GDM1 (cell line): ENCODE results near the gene SERINC1.
A peak's percentile ranks its signal among the peaks of the same experiment; 100 is the strongest.
"Not testable (repeated sequence)": the region's sequence is repeated elsewhere in the genome, so short reads cannot be mapped to it uniquely, and the experiment has no call there.

Experiments
- DNase-seq: peaks from one replicate; lab custom pipeline; 2025; lab: John Stamatoyannopoulos, UW

Gene SERINC1

DNA sequence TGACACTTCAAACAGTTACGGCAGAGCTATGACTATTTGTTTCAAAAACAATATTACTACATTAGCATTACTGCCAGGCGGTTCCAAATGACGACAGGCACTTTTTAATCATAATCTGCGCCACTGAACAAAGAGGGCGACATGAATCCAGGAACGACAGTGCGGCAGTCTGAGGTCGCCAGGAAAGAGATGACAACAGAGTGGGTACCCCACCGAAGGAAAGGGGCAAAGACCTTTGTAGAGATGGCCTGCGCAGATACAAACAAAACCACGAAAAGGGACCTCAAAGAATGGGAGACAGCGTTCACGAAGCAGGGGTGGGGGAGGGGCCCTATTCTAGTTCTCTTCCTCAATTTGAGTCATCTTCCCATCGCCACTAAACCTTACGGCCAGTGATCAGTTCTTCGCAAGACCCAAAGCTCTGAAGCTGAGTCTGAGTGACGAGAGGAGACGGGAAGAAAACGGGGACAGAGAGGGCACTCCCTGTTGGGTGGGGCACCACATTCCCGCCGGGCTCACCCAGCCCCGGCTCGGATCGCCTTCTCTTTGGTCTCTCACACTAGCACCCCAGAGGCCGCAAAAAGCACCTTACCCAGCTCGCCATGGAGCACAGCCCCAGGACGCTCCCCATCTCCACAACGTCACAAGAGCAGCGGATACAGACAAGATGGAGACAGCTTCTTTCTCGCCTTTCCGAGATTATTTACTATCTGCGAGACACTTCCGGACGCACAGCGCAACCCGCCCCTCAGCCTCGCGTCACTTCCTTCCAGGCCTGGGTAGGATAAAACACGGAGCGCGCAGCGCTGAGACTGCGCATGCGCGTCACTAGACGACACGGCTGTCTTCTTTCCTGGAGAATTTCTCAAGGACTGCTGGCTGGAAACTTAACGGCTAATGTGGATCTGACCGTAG is at the start of gene SERINC1:
Gene SERINC1 (minus strand): TSS at position 701 of the 915 bp plus-strand sequence. CDS start 70 bp downstream, at position 631.
- DNase-seq = peak; percentile 85

DNA sequence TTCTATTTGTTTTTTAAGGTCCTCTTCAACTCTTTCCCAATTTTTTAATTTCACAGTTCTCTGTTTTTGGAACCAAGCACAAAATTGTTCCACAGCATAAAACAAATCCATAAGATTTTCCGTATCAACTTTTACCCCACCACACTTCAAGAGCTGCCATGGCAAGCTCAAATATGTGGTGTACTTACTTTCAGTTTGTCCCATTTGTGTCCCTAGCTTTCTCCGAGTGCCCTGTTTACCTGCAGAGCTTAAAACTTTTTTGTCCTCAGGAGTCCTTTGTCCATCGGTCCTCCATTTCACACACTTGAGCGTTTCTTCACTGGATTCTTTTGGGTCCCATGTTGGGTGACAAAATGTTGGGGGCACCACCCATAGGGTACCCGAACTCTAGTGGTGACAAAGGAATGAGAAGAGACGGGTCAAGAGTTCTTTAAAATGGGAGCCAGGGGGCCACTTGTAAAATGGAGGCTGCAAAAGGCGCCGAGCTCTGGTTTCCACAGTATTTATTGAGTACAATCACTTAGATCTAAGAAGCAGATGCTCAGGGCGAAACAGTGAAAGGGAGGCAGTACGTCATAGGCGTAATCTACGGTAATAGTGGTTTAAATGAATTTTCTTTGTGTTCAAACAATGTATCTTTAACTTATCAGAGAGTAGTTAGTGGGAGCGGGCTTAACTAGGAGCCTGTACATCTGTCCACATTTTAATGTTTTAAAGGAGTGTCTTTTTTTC is 39.8 kb upstream of the SERINC1 start:
- DNase-seq = no peak

GRCh38 chr6:122505170-122505569 is 33.6 kb upstream of the SERINC1 start:
- not testable (repeated sequence) for DNase-seq

DNA sequence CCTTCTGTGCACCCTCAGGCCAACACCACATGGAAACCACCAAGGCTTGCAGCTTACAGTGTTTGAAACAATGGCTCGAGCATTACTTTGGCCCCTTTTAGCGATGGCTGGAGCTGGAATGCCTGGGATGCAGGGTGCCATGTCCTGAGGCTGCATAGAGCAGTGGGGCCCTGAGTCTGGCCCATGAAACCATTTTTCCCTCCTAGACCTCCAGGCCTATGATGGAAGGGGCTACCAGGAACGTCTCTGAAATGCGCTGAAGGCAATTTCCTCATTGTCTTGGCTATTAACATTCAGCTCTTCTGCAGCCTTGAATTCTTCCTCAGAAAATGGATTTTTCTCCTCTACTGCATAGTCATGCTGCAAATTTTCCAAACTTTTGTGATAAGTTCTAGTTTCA is 29.9 kb upstream of the SERINC1 start:
- DNase-seq = no peak

DNA sequence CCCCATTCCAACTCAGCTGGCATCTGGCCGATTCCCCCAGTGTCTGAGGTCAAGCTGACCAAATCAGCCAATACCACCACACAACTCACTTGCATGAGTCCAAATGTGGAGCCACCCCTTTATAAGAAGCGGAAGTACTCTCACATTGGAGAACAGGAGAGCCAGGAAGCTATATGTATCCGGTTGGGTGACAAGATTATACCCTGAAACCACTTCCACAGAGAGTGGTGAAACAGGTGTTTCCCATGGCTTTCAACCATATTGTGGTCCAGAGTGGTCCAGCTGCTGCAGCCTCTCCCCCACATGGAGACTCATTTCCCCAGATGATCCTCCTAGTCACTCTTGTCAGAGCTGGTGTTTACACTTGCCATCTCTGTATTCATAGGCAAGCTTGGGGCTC is 24.0 kb upstream of the SERINC1 start:
- DNase-seq = peak; percentile 70

- DNase-seq = no peak
Measured at GRCh38 chr6:122494665-122495272, 23.2 kb upstream of the SERINC1 start.

DNA sequence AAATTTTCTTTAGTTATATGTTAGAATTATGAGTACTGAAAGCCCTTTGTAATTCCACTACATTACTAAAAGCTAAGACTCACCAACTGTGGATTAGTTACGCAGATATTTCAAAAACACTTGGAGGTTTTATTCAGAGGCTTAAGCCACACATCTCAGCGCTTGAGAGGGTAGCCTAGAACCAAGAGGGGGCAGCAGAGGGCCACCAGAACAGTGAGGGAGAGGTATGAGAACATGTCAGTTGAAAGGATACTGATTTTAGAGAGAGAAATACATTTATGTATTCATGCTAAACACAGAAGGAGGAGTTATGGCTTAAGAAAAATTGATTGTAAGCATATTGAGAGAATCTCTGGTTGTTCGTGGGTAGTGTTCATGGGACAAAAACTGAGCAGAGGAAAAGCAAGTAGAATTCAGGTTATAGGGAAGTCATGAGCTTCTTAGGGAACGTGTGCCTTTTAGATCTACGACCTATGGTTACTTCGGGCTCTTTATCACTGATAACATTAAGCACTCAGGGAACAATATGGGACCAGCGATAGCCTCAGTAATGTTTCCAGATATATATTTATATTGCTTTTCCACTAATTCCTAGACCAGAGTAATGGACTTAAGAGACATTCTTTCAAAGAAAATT is 20.4 kb upstream of the SERINC1 start:
- DNase-seq = peak; percentile 24

- no peak for DNase-seq
Measured at GRCh38 chr6:122490607-122491006, 19.0 kb upstream of the SERINC1 start.

DNA sequence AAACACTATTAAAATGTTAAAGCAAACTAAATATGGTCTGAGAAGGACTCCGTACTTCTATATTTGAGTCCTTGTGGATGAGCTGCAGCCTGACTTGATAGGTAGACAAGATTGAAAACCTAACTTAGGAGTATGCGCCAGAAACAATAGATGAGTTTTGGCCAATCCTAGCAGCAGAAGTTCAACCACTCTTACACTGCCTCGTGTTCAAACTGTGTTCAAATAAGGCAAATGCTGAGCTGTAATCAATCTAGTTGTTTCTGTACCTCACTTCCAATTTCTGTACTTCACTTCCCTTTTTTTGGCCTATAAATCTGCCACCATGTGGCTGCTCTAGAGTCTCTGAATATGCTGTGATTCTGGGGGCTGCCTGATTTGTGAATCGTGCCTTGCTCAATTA is 13.2 kb upstream of the SERINC1 start:
- DNase-seq = peak; percentile 51

GRCh38 chr6:122482750-122483080 is 11.1 kb upstream of the SERINC1 start:
- no peak for DNase-seq

DNA sequence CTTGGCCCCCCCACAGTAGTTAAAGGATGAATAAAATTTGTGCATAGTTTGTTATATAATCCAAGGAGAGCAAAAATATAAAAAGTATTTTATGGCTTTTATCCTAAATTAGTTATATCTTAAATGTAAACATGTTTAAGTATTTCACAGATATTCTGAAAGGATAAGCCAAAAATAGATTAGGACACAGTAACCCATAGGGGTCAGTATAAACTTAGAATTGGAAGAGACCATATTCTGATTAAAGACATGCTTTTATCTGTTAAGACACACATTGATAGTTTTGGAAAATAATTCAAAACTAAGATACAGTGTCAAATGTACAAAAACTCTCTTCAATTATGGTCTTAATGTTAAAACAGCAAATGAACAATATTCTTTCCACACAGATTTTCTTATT is 4.5 kb upstream of the SERINC1 start:
- no peak for DNase-seq

GRCh38 chr6:122472022-122472340 is 374 bp upstream of the SERINC1 start:
- DNase-seq = no peak

DNA sequence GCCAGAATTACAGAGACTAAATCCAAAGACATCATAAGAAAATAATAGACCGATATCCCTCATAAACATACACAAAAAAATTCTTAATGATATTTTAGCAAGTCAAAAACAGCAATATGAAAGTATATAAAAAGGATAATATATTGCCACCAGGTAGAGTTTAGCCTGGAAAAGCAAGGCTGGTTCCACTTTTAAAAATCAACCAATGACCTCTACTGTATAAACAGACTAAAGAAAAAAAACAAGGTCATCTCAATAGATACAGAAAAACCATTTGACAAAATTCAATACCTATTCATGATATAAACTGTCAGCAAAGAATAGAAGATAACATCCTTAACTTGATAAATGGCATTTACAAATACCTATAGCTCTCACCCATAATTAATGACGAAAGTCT is 9.7 kb downstream of the SERINC1 start:
- no peak for DNase-seq

GRCh38 chr6:122459865-122460416 is 11.7 kb downstream of the SERINC1 start:
- DNase-seq = not testable (repeated sequence)

- DNase-seq = no peak
Measured at GRCh38 chr6:122459240-122459639, 12.4 kb downstream of the SERINC1 start.

GRCh38 chr6:122458087-122458486 is 13.5 kb downstream of the SERINC1 start:
- no peak for DNase-seq

GRCh38 chr6:122455116-122455515 is 16.5 kb downstream of the SERINC1 start:
- not testable (repeated sequence) for DNase-seq

DNA sequence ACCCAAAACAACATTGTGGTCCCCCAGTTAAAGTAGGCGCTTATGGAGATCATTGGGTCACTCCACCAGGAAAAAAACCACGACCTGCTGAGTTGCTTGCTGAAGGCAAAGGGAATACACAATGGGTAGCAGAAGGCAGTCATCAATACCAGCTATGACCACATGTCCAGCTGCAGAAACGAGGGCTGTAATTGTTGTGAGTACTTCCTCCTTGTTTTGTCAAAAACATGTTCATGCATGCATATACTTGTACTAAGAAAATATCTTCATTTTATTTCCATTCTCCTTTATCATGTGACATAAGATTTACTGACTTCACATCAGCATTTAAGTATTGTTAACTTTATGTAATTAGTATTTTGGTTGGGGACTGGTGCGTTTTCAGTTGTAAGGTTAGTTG is 16.9 kb downstream of the SERINC1 start:
- no peak for DNase-seq

GRCh38 chr6:122452509-122452908 is 19.1 kb downstream of the SERINC1 start:
- DNase-seq = no peak

DNA sequence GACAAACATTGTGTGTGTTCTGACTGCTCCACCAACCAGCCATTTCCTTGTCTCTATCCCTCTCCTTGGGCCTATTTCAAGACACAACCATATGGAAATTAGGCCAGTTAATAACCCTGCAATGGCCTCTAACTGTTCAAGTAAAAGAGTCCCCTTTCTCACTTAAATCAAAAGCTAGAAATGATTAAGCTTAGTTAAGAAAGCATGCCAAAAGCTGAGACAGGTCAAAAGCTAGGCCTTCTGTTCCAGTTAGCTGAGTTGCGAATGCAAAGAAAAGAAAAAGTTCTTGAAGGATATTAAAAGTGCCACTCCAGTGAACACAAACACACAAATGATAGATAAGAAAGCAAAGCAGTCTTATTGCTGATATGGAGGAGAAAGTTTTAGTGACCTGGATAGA is 22.5 kb downstream of the SERINC1 start:
- no peak for DNase-seq

DNA sequence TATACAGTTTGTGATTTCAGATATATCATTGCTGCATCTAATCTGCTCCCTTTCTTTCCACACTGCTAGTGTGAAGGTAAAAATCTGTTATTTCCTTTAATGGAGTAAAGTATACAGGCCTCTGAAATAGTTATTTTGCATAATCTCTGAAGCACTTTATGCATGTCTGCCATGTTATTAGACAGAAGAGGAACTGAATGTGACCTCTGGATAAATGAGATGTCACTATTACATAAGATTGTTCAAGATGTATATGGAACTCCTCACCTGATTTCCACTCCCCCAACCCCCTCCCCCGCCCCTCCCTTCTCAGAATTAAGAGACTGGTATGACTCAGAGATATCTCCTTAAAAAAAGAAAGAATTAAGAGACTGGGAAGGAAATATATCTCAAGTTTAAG is 26.3 kb downstream of the SERINC1 start:
- no peak for DNase-seq

- no peak for DNase-seq
Measured at GRCh38 chr6:122438975-122439374, 32.6 kb downstream of the SERINC1 start.
